DMS79 treated with DMSO at 0.1 percent for 48 hours (cell line): ENCODE data around the gene THSD7A.
A peak's percentile ranks its signal among the peaks of the same experiment; 100 is the strongest.
"Not testable (repeated sequence)": the region's sequence is repeated elsewhere in the genome, so short reads cannot be mapped to it uniquely, and the experiment has no call there.

ENCODE experiments used
- DNase-seq: peaks from one replicate; lab custom pipeline; 2025; lab: John Stamatoyannopoulos, UW

The THSD7A gene

DNA sequence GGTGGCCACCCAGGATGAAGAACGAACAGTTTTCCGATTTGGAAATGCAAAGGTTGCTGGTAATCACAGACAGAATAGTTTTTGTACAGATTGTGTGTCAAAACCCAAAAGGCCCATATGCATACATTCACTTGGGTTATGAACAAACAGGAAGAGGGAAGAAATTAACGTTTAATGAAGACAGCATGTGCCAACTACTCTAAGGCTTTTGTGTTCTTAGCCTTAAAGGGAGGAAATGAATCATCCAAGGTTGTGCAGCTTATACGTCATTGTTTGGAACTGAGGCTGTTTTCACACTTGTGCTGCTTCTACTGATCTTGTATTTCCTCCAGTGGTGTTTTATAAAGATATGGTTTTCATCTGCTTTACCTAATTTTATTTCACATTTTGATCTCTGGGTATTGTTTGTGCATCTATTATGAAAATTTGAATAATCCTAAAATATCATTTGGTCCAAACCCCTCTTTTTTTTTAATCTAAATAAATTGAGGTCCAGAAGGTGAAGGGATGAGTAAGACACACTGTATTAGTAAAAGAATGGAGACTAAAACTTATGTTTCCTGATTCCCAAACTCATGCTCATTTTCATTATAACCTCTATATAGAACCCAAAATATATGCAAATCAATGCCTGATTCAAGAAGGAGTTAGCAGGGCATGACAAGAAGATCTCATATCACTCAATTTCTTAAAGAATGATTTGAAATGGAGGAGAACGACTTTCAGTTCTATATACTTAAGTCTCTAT is 373.1 kb downstream of the THSD7A start:
- DNase-seq: no peak

- DNase-seq: no peak
Measured at GRCh38 chr7:11457419-11457818, 374.6 kb downstream of the THSD7A start.

GRCh38 chr7:11456574-11456973 is 375.4 kb downstream of the THSD7A start:
- no peak for DNase-seq

DNA sequence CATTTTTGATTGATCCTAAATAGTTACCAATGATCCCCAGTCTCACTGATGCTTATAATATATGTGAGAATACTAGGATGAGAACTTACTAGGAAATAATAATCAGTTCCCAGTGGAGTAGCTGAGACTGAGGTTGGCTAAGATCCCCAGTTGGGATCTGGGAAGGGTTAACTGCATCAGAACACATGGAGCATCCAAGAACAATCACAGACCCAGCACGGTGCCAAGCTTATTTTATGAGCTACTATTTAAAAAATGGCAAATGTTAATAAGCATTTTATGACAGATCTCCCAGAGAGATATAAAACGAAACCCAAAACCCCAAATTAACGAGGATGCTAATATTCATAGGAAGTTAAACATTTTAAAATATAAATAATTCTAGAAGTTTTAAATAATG is 379.5 kb downstream of the THSD7A start:
- no peak for DNase-seq

- DNase-seq: no peak
Measured at GRCh38 chr7:11450281-11450680, 381.7 kb downstream of the THSD7A start.

DNA sequence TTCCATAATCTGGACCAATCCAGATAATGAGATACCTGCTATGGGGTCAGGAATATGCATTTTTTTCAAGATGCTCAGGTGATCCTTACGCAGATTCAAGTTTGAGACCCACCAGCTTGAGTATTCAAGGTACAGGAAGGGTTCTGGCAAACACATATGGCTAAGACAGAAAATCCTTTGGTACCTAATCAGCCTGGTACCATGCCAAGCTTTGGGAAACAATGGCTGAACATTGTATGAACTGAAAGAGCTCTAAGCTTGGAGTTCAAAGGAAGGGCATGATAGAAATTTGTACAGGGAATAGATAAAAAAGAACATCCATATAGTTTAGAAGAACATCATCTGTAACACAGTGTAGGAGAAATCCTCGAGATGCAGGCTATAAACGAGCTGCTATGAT is 382.7 kb downstream of the THSD7A start:
- DNase-seq: no peak

GRCh38 chr7:11448323-11448722 is 383.7 kb downstream of the THSD7A start:
- DNase-seq: no peak

DNA sequence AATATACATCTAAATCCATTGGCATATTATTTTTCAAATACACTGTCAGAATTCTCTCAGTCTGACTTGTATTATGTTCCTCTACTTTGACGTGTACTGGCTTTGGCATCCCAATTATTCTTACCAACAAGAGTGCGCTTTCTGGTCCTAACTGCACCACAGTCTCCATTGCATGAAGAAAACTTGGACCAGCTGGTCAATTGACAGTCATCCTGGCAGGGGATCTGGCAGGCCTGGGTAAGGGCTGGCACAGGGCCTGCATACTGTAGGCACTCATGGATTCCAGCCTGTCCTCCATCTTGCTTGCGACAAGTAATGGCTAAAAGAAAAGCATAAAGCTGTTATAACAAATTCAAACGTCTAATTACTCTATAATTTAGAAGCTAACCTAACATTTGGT is 384.9 kb downstream of the THSD7A start:
- no peak for DNase-seq

DNA sequence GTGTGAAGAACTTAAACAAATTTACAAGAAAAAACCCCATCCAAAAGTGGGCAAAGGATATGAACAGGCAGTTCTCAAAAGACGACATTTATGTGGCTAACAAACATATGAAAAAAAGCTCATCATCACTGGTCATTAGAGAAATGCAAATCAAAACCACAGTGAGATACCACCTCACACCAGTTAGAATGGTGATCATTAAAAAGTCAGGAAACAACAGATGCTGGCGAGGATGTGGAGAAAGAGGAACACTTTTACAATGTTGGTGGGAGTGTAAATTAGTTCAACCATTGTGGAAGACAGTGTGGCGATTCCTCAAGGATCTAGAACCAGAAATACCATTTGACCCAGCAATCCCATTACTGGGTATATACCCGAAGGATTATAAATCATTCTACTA is 388.1 kb downstream of the THSD7A start:
- DNase-seq: not testable (repeated sequence)

DNA sequence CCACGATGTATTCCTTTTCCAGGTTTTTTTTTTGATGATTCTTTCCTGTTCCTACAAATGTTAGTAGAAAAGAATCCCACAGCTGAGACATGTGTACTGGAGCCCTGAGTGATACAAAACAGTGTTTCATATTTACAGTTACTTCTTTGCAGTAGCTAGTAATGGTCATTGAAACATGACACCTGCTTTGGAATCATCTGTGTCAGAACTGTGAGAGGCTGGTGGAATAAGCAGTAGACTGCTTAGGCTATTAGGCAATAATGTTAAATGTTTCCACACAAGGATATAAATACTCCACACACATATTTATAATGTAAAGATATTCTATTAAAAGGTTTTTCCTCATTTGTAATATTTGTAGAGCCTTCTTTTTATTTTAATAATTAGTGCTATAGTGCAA is 394.0 kb downstream of the THSD7A start:
- no peak for DNase-seq

DNA sequence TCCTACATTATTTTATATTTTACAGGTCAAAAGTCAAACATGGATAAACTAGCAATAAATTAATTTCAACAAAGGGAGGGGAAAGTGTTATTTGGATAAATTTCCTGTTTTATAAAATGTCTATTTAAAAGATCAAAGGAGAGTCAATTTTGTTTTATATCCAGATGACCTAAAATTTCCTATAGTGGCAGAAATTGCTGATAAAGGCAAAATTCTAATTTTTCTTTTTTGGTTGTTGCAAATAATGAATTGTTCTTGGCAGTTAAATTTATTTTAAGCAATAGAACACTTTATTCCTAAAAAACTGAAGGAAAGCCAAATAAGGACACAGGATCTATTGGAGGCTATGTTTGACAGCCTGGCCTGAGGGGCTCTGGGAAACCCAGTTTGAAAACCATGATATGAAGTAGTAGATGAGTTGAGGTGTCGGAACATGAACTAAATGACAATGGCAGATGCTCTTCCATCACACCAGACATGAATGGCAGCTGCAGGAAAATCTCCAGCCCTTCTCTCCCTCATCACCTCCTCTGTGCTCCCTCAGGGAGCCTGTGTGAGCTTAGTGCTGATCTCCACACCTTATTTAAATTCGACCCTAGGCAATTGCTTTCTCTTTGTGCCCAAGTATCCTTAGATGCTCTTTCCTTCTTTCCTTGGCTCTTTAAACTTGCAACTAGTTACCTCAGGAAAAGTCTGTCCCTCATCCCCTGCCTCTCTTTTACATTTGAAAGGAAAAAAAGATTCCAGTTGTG is 395.0 kb downstream of the THSD7A start:
- DNase-seq: no peak

DNA sequence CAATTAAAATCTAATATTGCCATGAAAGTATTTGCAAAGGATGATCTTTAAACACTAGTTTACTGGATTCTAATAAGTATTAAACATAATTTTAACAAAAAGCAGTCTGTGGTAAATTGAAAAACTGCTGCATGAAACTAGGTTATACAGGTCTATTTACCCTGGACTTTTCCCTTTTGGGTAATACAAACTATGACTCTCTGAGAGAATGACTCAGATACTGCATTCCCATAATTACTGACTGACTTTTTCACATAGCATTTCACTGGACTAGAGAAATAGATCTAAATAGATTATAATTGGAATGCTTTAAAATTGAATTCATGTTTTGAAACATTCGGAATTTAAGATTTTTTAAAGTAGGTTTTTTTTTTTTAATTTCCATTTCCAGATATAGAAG is 395.7 kb downstream of the THSD7A start:
- DNase-seq: no peak

DNA sequence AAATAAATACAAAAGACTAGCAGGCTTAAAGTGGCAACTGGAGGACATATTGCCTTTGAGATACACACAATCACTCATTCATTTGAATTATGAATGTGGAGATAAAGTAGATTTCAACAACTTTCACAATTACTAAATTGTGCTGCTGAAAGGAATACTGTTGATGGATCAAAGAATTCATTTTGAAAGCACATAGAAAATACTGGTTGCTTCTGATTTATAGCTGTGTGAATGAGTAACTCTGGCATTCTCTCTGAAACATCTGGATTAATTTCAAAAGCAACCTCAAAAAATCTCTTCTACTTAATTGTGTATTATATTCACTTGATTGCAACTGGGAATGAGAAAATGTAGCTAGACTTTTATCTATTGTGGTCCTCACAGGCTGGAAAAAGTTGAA is 397.6 kb downstream of the THSD7A start:
- no peak for DNase-seq

GRCh38 chr7:11430841-11431240 is 401.2 kb downstream of the THSD7A start:
- no peak for DNase-seq

- no peak for DNase-seq
Measured at GRCh38 chr7:11430112-11430511, 401.9 kb downstream of the THSD7A start.

DNA sequence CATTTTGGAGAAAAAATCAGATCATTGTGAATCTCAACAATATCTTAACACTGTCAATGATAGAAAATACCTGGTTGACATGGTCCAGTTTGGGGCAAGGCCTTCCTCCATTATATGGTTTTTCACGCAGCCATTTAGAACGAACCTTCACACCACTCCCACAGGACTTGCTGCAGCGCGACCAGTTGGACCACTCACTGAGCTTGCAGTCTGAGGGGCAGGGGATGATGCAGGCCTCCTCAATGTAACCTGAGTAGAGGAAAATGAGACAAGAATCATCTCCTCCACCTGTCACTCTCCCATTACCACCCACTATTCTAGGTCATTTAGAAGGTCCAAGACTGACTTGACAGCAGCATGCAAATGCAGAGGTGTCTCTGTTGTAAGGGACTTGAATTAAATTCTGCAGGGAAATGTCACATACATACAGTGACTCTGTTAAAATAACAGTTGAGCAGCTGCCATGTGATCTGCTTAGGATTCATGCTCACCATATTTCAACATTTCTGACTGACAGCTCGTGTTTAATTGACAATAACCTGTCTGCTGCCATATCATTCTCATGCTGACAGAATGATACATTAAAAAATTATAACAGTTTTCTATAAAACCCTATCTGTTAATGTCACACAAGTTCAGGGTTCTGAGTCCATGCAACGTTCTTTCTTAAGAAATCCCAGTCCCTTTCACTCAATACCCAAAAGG is 403.0 kb downstream of the THSD7A start:
- DNase-seq: no peak

DNA sequence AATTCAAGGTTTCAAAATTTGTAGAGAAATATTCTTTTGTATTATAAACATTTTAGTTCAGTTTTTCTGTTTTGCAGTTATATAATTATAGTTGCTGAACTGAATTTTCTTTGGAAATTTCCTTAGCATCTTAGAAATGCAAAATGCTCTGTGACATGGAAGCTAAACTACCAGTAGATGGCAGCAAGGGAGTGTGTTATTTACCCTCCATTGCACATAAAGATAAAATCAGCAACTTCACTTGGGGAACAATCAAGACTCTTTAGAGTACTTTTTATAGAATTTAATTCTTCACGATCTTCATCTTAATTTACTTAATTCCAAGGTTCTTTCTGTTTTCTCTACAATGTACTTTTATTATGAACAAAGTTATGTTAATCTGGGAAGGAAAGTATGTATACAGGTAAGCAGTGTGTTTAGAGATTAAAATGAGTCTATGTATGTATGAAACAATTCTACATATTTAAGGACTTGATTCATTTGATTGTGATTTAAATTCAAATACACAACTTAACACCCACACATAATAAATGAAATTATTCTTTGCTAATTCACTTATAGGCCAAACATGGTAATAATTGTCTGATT is 404.2 kb downstream of the THSD7A start:
- DNase-seq: peak; percentile 20

GRCh38 chr7:11424006-11424405 is 408.0 kb downstream of the THSD7A start:
- DNase-seq: no peak

DNA sequence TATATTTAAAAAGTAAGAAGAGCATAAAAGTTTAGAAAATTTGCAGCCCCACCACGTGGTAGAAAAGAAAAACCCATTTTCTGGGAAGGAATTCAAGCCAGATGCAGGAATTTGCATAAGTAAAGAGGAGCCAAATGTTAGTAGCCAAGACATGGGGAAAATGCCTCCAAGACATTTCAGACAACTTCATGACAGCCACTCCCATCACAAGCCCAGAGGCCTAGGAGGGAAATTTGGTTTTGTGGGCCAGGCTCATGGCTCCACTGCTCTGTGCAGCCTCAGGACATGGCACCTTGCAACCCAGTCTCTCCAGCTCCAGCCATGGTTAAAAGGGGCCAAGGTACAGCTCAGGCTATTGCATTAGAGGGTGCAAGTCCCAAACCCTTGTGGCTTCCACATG is 411.9 kb downstream of the THSD7A start:
- DNase-seq: no peak

DNA sequence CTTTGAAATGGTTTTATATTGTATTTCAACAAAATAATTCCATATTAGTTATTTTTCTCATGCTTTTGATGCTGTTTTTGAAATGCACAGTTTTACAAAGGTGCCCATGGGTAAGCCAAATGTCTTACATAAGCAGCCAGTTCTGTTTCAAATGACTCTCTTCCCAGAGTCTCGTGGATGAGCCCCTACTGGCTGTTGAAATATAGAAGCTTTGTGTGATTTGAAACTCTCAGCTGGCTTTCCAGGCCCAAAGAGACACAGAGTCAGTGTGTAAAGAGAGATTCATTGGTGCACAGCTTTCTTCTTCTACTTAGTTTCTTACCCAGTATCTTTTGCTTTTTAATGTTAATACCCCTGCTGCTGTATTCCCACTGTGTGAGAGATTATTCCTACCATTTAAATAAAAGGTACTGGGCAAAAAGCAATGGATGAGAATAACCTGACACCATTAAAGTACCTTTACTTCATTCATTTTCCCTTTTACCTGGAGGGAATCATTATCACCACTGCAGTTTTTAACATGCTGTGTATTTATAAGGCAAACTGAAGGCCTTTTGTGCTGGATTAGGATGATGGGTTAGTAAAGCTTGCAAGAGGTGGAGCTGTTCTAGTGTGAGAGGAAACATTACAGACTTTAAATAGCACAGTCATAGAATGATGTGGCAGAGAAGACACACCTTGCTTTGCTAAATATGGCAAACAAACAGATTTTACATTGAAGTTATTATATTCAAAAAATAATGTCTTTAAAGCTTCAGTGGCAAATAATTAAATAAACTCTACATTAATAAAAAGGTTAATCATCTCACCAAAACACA is 415.1 kb downstream of the THSD7A start:
- no peak for DNase-seq

DNA sequence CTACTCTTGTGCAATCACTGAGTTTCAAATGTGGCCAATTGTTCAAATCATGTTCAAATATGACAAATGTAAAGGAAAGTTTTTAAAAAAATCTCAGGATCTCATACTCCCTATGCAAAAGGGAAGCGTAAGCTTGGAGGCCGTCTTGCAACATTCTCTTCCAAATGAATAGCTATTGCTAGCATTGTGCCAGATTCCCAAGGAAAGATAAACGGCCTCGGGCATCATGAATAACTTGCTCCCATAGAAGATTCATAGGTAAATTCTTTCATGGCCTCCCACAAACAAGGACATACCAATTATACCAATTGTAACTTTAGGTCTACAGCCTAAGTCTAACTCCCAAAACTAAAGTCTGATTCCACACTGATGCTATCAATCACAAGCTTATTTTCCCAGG is 416.9 kb downstream of the THSD7A start:
- DNase-seq: no peak

DNA sequence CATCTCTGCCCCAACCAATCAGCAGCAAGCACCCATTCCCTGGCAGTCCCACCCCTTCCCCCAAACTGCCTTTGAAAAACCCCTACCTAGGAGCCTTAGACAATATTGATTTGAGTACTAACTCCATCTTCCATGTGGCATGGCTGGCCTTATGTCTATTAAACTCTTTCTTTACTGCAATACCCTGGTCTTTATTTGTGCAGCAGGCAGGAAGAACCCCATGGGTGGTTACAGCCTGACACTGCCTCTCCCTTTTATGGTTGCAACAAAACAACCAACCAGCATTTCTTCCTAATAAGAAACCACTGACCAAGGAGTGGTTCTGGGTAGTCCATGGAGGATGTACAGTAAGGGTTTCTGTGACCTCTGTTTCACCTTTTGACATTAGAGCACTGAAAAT is 418.1 kb downstream of the THSD7A start:
- DNase-seq: no peak
